HG02763 (cell line): Measurements from ENCODE around the gene SPATA18.
"Not testable (repeated sequence)": the region's sequence is repeated elsewhere in the genome, so short reads cannot be mapped to it uniquely, and the experiment has no call there.

Experiments
- ATAC-seq: cut with Tn5 transposase; IDR thresholded peaks from one replicate; pipeline ENCODE4 v1.9.1; 2021; ENCODE audit warnings: mild to moderate bottlenecking, moderate library complexity; ENCODE audit not compliant: unreplicated experiment

SPATA18 gene

DNA sequence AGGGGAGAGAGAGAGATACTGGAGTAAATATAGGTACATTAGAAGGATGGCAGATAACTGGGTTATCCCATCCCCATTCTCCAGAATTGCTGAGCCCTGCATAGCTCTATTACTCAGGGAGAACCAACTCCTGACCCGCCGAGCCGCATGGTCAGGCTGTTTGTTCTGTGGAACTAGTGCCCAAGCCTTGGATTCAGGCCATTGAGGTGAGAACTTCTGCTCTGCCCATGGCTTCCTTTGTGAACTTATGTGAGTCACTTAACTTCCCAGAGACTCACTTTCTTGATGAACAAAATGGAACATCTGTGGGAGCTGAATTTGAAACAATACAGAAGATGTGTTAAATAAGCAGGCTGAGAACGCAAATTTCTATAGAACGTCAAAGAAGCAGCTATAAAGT is 54.2 kb downstream of the SPATA18 start:
- no peak for ATAC-seq

DNA sequence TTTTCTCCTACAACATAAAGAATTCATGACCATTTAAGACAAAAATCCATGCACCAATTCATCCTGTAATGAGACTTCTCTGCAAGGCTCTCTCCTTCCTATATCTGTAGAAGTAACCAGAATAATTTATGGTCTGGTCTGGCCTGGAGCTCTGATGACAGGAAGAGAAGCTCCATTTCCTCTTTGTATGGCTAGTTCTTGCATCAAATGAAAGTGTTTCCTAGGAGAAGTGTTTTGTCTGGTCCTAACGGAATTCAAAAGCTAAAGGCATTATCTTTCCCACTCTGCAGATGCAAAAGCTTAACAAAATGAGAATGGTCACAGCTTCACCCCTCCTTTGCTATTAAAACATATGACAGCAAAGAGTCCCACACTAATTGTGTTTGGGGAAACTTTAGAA is 55.1 kb downstream of the SPATA18 start:
- ATAC-seq: no peak

DNA sequence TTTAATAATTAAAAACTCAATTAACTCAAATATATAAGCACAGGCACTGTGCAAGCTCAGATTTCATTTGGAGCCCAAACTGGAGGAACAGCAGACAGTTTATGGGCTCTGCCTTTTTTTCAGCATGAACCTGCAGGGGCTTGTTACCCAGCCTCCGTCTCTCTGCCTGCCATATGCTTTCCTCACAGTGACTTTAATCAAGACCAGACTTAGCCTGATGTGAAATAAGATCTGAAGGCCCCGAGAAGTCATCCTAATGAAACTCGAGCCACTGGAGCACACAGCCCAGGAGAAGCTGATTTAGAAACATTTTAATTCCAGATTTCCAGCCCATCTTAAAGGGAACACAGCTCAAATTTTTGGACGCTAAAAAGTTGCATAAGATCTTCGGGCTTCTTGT is 55.6 kb downstream of the SPATA18 start:
- ATAC-seq: no peak

DNA sequence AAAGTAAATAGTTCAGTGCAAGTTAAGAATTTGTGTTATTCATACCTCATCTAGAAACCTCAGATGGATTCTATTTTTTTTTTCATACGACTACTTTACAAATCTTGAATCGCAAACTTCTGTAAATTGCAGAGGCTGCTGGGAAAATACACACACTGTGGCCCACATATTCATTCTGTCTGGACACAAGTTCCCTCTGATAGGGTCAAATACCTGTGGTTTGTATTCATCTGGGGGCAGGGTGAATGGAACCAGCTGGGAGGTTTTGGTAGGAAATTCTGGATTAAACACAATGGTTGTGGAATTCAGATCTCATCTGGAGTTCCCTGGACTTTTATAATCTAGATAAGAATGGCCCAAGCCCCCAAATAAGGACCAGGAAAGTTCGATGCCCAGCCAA is 56.2 kb downstream of the SPATA18 start:
- no peak for ATAC-seq

DNA sequence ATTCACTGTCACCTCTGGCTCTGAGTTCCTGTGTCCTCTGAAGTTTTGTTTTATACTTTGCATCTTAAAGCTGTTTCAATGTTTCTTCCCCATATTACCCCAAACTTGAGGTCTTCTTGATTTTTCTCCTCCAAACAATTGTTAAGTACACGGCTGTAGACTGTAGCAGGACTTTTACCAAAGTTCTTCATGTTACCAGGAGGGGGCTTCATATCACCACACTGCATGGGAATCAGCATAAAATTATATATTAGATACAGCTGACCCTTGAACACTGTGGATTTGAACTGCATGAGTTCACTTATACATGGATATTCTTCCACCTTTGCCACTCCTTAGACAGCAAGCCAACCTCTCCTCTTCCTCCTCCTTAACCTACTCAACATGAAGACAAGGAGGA is 56.6 kb downstream of the SPATA18 start:
- no peak for ATAC-seq

DNA sequence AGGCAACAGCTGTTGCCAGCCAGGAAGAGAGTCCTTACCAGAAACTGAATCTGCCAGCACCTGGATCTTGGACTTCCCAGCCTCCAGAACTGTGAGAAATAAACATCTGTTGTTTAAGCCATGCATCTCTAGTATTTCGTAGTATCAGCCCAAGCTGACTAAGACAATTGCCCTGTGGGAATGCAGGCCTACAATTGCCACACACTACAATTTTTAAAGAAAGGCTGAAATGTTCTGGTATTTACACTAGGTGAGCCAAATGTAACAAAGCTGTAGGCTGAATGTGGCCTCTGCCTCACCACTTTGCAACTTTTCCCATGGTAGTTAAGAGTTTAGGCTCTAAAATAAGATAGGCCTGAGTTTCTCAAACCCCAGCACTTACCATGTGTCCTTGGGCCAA is 59.1 kb downstream of the SPATA18 start:
- ATAC-seq: no peak

DNA sequence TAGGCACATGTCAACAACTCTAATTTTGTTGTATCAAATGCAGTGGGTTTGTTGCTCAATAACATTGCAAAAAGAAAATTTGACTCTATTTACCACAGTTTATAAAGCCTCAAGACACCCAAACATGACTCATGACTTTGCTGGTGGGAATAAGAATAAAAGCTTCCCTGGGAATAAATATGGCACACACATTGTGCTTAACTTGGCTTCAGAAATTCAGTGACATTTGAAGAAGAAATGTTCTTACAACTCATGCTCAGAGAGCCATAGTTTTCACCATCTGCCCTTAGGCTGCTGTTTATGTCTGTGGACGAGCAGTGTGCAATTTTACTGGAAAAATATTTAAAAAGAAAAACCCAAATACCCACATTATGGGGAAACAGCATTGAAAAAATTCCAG is 60.9 kb downstream of the SPATA18 start:
- no peak for ATAC-seq

DNA sequence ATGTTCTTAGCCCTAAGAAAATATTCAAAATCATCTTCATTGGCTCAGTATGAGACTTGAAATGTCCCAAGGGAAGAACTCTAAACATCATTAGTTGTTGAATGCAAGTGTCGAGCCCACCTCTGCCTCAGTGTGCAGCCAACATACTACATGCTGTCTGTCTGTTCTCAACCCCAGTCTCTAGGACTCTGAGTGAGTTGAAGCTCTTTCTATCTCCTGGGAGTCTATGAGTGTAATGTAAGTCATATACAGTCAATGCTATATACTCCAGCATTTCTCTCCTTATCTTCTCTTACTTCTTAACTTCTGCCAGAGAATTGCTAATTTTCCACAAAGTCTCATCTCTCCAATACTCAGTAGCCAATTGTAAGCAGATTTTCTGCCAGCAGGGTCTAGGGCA is 61.3 kb downstream of the SPATA18 start:
- no peak for ATAC-seq

DNA sequence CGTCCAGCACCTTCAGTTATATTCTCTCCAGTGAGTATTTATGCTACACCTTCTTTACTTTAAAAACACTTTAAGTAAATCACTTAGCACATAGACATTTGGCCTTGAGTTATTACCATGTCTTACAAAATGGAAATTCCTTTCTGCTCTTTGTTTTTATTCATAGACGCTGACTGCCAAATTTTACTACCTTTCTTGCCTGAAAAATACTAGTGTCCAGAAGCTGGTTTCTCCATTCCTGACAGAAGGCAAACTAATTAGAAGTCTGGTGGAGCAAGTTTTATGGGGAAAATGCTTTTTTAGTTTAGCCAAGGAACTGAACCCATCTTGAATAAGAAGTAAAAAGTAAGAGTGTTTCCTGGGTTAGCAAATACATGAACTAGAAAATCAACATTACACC is 65.5 kb downstream of the SPATA18 start:
- no peak for ATAC-seq

DNA sequence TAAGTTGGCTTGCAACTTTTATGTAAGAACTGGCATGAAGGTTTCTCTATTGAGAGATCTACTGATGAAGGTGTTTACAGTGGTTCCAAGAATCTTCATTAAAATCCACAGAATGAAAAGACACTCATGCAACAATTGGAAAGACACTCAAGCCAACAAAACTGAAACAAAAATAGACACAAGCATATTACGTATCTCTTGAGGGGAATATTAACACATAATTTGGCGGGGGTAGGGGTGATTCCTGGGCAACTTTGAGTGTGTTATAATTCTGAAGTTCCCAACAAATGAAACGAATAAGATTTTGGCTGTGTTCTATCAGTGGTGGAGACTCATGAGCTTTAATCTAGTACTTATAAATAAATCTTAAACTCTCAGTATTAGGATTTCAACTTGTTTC is 75.1 kb downstream of the SPATA18 start:
- ATAC-seq: no peak

DNA sequence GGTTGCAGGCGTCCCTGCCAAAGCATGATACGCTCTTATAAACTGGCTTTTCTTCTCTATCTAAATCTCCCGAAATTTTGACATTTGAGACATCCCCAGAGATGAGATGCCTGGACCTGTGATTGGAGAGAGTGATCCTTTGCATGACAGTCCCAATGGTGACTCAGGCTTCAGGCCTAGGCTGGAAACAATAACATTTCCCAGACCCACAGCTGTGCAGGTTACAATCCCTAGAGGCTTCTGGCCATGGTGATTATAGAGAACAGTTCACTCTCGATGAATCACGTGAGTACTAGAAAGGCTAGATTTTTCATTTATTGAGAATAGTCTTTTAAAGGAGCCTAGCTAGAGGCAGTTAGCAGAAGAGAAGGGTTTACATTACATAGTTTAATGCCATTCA is 75.9 kb downstream of the SPATA18 start:
- no peak for ATAC-seq

DNA sequence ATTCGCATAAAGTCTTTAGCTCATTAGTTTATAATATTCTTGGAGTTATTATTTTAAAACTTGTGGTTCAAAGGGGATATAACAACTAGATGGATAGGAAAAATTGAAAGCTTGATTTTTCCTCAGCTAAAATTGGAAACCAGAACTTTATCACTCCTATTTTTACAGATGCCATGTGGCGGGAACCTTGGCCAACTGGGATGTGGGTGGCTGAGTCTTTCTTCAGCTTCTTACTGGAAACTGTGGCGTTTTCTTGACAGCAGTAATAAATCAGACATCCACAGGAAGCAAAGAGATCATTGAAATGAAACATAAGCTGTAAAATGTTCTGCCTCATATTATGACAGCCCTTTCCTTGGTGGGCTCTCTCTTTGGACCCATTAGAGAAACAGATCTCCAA is 84.1 kb downstream of the SPATA18 start:
- no peak for ATAC-seq

DNA sequence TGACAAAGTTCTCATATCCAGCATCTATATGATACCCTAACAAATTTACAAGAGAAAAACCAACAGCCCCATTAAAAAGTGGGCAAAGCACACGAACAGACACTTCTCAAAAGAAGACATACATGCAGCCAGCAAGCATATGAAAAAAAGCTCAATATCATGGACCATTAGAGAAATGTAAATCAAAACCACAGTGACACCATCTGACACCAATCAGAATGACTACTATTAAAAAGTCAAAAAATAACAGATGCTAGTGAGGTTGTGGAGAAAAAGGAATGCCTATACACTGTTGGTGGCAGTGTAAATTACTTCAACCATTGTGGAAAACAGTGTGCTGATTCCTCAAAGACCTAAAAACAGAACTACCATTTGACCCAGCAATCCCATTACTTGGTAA is 86.0 kb downstream of the SPATA18 start:
- not testable (repeated sequence) for ATAC-seq

DNA sequence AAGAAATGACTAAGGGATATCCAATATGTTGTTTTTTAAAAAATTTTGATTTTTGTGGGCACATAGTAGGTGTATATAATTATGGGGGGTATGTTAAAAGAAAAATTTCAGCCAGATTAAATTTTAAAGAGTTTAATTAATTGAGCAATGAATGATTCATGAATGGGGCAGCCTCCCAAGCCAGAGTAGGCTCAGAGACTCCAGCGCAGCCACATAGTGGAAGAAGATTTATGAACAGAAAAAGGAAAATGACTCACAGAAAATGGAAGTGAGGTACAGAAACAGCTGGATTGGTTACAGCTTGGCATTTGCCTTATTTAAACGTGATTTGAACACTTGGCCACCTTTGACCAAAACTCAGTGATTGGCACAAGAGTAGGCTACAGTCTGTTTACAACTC is 91.7 kb downstream of the SPATA18 start:
- ATAC-seq: no peak

DNA sequence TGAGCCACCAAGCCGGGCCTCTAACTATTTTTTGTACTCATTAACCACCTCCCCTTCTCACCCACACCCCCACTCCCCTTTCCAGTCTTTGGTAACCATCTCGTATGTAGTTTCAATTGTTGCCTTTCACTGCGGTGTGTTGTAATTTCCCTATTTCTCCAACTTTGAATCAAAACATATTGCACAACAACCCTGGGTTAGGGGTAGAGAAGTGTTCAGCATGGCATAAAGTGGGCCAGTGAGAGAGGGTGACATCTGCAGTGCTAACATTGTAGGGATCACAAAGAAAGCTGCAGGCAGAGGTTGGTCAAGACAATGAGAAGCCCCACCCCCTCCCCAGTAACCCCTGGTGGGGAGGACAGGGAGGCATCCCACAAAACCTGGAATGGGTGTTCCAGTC is 92.7 kb downstream of the SPATA18 start:
- ATAC-seq: no peak

DNA sequence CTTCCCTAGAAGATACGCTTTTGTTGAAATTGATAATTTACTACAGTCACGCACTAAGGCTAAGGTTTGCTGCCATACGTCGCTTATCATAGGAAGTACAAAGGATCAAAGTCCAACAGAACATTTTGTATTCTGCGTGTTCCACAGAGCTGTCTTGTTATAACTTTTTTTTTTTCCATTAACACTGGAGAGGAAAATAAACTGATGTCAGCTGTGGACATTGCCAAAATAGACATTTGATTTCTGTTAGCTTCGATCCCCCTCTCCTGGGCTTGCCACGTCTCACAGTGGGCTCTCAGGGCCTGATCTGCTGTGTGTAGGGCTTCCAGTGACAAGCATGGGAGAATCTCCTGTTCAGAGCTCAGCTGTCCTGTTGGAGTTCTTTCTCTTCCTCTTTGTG is 93.3 kb downstream of the SPATA18 start:
- ATAC-seq: no peak
